Glutamatergic neuron (in vitro differentiated cells): ENCODE measurements around the gene SHBG. TPM values are rescaled to one million over a fixed set of nuclear protein-coding genes. Genes with fewer than 3 reads are reported as not detected.

Experiments used
- DNase-seq: peaks from one replicate; pipeline ENCODE4 v3.0.0; 2022
- H3K27ac Mint-ChIP-seq: one replicate; pipeline ENCODE4 v1.8.0; 2020; ENCODE audit warnings: mild to moderate bottlenecking, mixed read lengths, inconsistent platforms; ENCODE audit not compliant: unreplicated experiment
- H3K27me3 Mint-ChIP-seq: one replicate; pipeline ENCODE4 v1.8.0; 2020; ENCODE audit warnings: mild to moderate bottlenecking, moderate library complexity, mixed read lengths, inconsistent platforms; ENCODE audit not compliant: unreplicated experiment
- H3K36me3 Mint-ChIP-seq: one replicate; pipeline ENCODE4 v1.8.0; 2020; ENCODE audit warnings: mild to moderate bottlenecking, mixed read lengths, inconsistent platforms; ENCODE audit not compliant: unreplicated experiment
- H3K4me1 Mint-ChIP-seq: one replicate; pipeline ENCODE4 v1.8.0; 2020; ENCODE audit warnings: mild to moderate bottlenecking, low read depth, mixed read lengths, inconsistent platforms; ENCODE audit not compliant: unreplicated experiment
- H3K4me3 Mint-ChIP-seq: one replicate; pipeline ENCODE4 v1.8.0; 2020; ENCODE audit warnings: mild to moderate bottlenecking, mixed read lengths, inconsistent platforms; ENCODE audit not compliant: unreplicated experiment
- H3K9me3 Mint-ChIP-seq: one replicate; pipeline ENCODE4 v1.8.0; 2020; ENCODE audit warnings: mild to moderate bottlenecking, moderate library complexity, mixed read lengths, inconsistent platforms; ENCODE audit not compliant: unreplicated experiment
- CTCF ChIP-seq: fragments of 200-600 bp; sonication (generic); IDR thresholded peaks from one replicate; pipeline ENCODE4 v1.5.0; 2021; ENCODE audit not compliant: partially characterized antibody, unreplicated experiment
- total RNA-seq: library from RNA; stranded (reverse); fragmentation: NEBNext Ultra II Directional; extraction: Animal tissue kit (Norgen Biotek cat#: 25700); gene quantifications from one replicate; pipeline ENCODE4 v1.2.1, GENCODE V29; 2021; ENCODE audit not compliant: unreplicated experiment

SHBG gene
- total RNA-seq, 1 donor from 2014 or later = not detected

- H3K27me3 Mint-ChIP-seq = no peaks in the 10 kb centered on the region
- no peak for TF ChIP-seq CTCF
- peak overlapping the region; percentile 63 for H3K27ac Mint-ChIP-seq
- peak overlapping the region; percentile 63 for H3K4me3 Mint-ChIP-seq
- peaks cover 3% of the 10 kb centered on the region for H3K9me3 Mint-ChIP-seq
- peaks cover 10% of the 10 kb centered on the region for H3K36me3 Mint-ChIP-seq
- peaks cover 5% of the 10 kb centered on the region for H3K4me1 Mint-ChIP-seq
- no peak for DNase-seq
These were observed 23.7 kb upstream of the SHBG start for GRCh38 chr17:7606280-7606679.

DNA sequence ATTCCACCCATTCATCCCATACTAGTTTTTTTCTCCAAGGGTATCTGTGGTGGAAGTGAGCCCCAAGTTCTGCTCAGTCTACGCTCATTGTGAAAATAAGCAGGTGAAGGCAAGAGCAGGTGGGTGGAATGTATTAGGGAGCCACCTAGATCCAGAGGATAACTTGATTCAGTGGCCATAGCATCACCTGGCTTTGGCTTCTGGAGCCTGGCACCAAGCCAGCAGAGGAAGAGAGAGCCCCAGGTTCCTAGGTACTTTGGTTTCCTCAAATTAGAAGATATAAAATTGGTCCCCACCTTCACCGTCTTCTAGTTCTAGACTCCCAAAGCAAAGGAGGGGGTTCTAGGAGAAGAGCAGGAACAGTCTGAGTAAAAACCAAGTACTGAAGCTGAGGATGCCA is 19.3 kb upstream of the SHBG start:
- Mint-ChIP-seq H3K9me3 (peaks cover 8% of the 10 kb centered on the region), H3K27ac (no peak overlapping the region), H3K27me3 (peaks cover 11% of the 10 kb centered on the region), H3K4me1 (peaks cover 20% of the 10 kb centered on the region), H3K36me3 (no peaks in the 10 kb centered on the region), H3K4me3 (peak overlapping the region; percentile 58)
- TF ChIP-seq CTCF = no peak
- DNase-seq = no peak

DNA sequence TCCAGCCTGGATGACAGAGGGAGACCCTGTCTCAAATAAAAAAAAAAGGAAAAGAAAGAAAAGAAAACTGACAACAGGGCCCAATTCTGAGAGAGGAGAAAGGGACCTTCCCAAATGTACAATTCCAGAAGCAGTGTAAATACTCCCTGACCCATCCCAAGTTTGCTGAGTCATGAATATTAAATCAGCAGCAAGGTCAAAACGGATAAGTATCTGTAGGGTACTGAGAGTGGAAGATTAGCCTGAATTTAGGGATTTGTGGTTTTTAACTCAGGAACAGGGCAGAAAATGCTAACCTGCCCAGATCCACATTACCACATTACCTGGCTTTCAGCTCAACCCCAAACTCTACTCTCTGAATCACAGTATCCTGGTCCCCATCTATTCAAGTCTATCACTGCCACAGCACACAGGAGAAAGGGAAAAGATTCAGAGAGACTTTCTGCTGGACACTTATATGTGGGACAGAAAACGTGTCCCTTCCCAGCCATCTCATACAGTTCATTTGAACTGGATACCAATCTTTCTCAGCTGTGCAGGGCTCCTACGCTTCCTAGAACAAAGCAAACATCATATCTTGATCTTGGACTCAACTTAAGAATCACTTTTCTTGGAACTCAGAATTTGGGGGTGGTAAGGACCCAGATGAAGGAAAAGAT is 18.2 kb upstream of the SHBG start:
- TF ChIP-seq CTCF = no peak
- Mint-ChIP-seq H3K36me3 (no peaks in the 10 kb centered on the region), H3K4me3 (peak overlapping the region; percentile 78), H3K27ac (no peak overlapping the region), H3K4me1 (peaks cover 15% of the 10 kb centered on the region), H3K9me3 (peaks cover 8% of the 10 kb centered on the region), H3K27me3 (peaks cover 11% of the 10 kb centered on the region)
- DNase-seq = no peak

DNA sequence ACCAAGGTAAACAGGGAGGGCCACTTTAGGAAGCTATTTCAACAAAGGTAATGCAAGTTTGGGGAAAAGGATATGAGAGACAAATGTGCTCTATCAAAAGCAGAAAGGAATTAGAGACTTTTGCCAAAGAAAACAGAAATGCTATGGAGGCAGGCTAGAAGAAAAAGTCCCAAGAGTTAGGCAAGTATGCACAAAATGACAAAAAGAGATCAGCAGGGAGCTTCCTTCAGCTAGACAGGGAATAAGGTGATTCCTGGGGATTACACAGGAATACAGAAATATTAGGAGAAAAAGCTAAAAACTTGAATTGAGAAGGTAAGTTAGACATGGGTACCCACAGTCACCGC is 17.7 kb upstream of the SHBG start:
- Mint-ChIP-seq H3K36me3 (no peaks in the 10 kb centered on the region), H3K9me3 (peaks cover 8% of the 10 kb centered on the region), H3K27ac (no peak overlapping the region), H3K4me1 (peaks cover 15% of the 10 kb centered on the region), H3K4me3 (peak overlapping the region; percentile 78), H3K27me3 (peaks cover 11% of the 10 kb centered on the region)
- no peak for TF ChIP-seq CTCF
- DNase-seq = no peak

DNA sequence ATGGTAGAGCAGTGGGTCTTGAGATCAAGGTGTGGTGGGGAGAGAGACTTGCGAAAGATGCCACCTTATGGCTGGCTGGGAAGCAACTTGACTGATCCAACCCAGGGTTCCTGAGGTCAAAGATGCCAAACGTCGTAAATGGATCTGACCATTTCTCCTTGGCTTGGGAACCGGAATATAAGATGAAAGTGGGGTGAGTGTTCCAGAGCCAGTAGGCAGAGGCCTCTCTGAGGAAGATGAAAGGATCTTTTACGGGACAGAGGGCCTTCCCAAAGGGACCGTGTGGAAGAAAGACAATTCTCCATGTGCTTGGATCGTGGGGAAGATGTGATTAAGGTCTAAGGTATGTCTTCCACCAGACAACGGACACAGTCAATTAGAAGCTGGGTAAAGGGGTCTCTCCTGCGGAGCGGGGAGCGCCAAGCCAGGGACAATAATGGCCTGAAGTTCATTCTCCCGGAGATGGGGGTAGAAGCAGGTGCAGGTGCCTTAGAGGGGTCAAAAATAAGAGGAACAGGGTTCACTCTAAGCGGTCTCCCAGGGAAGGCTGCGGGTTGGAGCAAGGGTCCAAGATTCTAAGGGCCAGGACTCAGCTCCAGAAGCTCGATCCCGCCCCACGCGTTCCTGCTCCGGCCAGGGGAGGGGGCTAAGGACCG is 16.0 kb upstream of the SHBG start:
- H3K36me3 Mint-ChIP-seq = no peaks in the 10 kb centered on the region

More for the DNA sequence above, 16.0 kb upstream of the SHBG start:
- H3K9me3 Mint-ChIP-seq = peaks cover 8% of the 10 kb centered on the region
- peak overlapping the region; percentile 90 for H3K27ac Mint-ChIP-seq
- H3K27me3 Mint-ChIP-seq = peaks cover 11% of the 10 kb centered on the region
- no peak for DNase-seq
- H3K4me1 Mint-ChIP-seq = peaks cover 15% of the 10 kb centered on the region
- TF ChIP-seq CTCF = no peak
- peak overlapping the region; percentile 92 for H3K4me3 Mint-ChIP-seq
